ENCODE measurements around the gene PAX1. TPM values are rescaled to one million over a fixed set of nuclear protein-coding genes. Genes with fewer than 3 reads are reported as not detected.

The PAX1 gene
- total RNA-seq, 1 donor from 2014 or later: not detected

- no peak for DNase-seq (ENCODE audit: low read depth in 2 of 2)
These were observed 20.4 kb downstream of the PAX1 start for GRCh38 chr20:21725892-21726291.

- no peak for DNase-seq (ENCODE audit: low read depth in 2 of 2)
These were observed 23.9 kb downstream of the PAX1 start for GRCh38 chr20:21729316-21729715.

DNA sequence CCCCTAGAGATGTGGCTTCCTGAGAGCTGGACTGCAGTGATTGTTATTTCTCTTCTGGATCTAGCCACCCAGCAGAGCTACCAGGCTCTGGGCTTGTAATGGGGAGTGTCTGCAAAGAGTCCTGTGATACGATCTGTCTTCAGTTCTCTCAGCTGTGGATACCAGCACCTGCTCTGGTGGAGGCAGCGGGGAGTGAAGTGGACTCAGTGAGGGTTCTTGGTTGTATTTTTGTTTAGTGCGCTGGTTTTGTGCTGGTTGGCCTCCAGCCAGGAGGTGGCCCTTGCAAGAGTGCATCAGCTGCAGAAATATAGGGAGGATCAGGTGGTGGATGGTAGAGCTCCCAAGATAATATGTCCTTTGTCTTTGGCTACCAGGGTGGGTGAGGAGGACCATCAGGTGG, 33.7 kb downstream of the PAX1 start:
- DNase-seq (ENCODE audit: low read depth in 2 of 2): no peak

- no peak for DNase-seq (ENCODE audit: low read depth in 2 of 2)
These were observed 34.2 kb downstream of the PAX1 start for GRCh38 chr20:21739682-21740081.

DNA sequence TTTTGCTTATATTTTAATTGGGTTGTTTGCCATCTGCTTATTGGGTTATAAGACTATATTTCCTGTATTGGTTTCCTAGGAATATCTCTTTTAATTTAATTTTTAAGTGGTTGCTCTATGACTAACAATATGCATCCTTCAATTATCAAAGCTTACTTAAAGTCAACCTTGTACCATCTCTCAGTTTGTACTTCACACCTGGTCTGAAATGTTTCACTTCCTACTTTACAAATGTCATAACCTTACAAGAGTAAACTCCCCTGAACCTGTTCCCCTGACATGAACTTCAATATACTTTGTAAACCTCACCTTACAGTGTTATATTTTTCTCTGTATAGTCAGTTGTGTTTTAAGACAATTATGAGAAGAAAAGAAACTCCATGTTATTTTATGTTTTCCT, 35.8 kb downstream of the PAX1 start:
- DNase-seq (ENCODE audit: low read depth in 2 of 2): no peak

GRCh38 chr20:21762646-21763045, 57.2 kb downstream of the PAX1 start:
- no peak for DNase-seq (ENCODE audit: low read depth in 2 of 2)

DNA sequence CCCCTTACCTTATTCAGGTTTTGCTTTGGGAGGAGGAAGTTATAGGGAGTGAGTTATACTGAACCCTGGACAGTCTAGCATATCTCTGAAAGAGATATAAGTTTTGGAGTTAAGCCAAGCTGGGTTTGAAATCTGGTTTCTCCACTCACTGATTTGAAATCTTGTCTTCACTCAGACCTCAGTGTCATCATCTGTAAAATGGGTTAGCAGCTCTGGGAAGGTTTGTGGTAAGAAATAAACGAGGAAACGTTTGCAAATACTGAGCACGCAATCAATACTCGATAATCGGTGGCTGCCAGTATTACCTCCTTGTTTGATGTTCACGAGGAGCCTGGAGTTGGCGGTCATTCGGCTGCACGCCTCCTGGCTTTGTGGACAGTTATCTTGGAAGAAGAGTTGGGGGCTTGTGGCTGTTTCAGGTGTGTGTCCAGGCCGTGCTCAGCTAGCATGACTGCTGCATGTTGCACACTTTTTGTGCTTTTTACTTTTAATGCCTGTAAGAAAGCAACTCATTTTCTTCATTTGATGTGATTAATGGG, 61.8 kb downstream of the PAX1 start:
- no peak for DNase-seq (ENCODE audit: low read depth in 2 of 2)

DNA sequence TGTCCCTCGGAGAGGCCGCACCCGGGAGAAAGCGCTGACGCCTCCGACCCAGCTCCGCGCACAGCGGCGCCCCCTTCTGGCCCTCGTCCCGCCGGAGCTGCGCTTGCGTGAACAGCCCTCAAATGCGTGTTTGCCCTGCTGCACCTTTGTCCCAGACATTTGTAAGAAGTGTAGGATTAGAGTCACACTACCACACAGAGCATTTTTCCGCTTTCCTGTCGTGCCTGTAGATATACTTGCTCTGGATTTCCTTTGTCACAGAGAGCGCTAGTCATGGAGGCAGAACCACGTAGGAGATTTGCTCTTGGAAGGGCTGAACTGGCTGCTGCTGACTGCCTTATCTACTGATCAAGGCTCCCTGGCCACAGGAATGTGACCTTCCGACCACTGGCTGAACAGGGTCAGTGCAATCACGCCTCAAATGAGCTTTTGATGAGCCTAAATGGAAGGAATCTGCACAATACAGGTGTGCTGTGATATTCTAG, 62.3 kb downstream of the PAX1 start:
- no peak for DNase-seq (ENCODE audit: low read depth in 2 of 2)

Other genes with a start within 250 kb of the PAX1 start
- gene NKX2-2, start 191.6 kb upstream of the PAX1 start, total RNA-seq: not detected in 2 replicates